Suprapubic skin (tissue), 4 donors: ENCODE measurements around the gene SERPINB10. TPM values are rescaled to one million over a fixed set of nuclear protein-coding genes. Genes with fewer than 3 reads are reported as not detected.

Experiments
- DNase-seq, 2 donors: peaks; one replicate each; pipeline ENCODE4 v3.0.0-alpha.2; 2019; ENCODE audit warnings: low spot score in 2 of 2
- H3K27ac ChIP-seq: fragments of 200-600 bp; sonication (generic); one replicate; pipeline ENCODE4 v1.5.1; 2019
- H3K27me3 ChIP-seq: fragments of 200-600 bp; sonication (generic); one replicate; pipeline ENCODE4 v1.5.1; 2019
- H3K36me3 ChIP-seq: fragments of 200-600 bp; sonication (generic); one replicate; pipeline ENCODE4 v1.5.1; 2019
- H3K4me1 ChIP-seq: fragments of 200-600 bp; sonication (generic); one replicate; pipeline ENCODE4 v1.5.1; 2019
- H3K4me3 ChIP-seq: fragments of 200-600 bp; sonication (generic); one replicate; pipeline ENCODE4 v1.5.1; 2019; ENCODE audit warnings: mild to moderate bottlenecking
- H3K9me3 ChIP-seq: fragments of 200-600 bp; sonication (generic); one replicate; pipeline ENCODE4 v1.5.1; 2019
- CTCF ChIP-seq, 2 donors: fragments of 200-600 bp in 1 of 2; fragments of 450-650 bp in 1 of 2; sonication (generic) in 1 of 2; IDR thresholded peaks; one replicate each; pipeline ENCODE4 v1.5.1; 2016 to 2019; ENCODE audit warnings: antibody characterized with exemption in 2 of 2, mild to moderate bottlenecking in 1 of 2, moderate library complexity in 1 of 2
- EP300 ChIP-seq: sonication (generic); formaldehyde crosslinking; IDR thresholded peaks from one replicate; pipeline ENCODE4 v1.6.1; 2017; ENCODE audit warnings: antibody characterized with exemption
- POLR2A ChIP-seq, 2 donors: fragments of 450-650 bp; IDR thresholded peaks; one replicate each; pipeline ENCODE4 v1.6.1; 2017; ENCODE audit warnings: antibody characterized with exemption in 2 of 2, mild to moderate bottlenecking in 2 of 2, moderate library complexity in 2 of 2
- POLR2AphosphoS5 ChIP-seq, 3 donors: sonication (generic); formaldehyde crosslinking; IDR thresholded peaks; one replicate each; pipeline ENCODE4 v1.6.1; 2017; ENCODE audit warnings: antibody characterized with exemption in 3 of 3
- WGBS: methylation state at CpG from one replicate; pipeline ENCODE4 v1.1.5; 2018; 5-methylcytosine and 5-hydroxymethylcytosine counted together
- total RNA-seq, 4 donors: library from RNA; depleted of rRNA; stranded (reverse); fragments of >200 nt; gene quantifications; one replicate each; pipeline ENCODE4 v1.1.0, GENCODE V29; 2016

Gene SERPINB10
- total RNA-seq, 4 donors from 2014 or later = 0.21 to 1.9 (median 1.0) TPM; not detected in 1

- WGBS = 53% methylated on average over 13 of the region's 13 CpGs
- H3K4me3 ChIP-seq = peak overlapping the region; percentile 89
Measured at GRCh38 chr18:63971320-63972001, 63.7 kb downstream of the SERPINB10 start.

GRCh38 chr18:63972002-63972376 is 64.2 kb downstream of the SERPINB10 start:
- Histone ChIP-seq H3K4me1 (peaks cover 24% of the 10 kb centered on the region), H3K36me3 (no peaks in the 10 kb centered on the region)
- 80% methylated on average over 5 of the region's 5 CpGs for WGBS

More at GRCh38 chr18:63971320-63972001, 63.7 kb downstream of the SERPINB10 start:
- no peak for DNase-seq
- Histone ChIP-seq H3K4me1 (peaks cover 24% of the 10 kb centered on the region), H3K27ac (peak overlapping the region; percentile 100), H3K36me3 (no peaks in the 10 kb centered on the region), H3K27me3 (no peaks in the 10 kb centered on the region), H3K9me3 (no peaks in the 10 kb centered on the region)
- TF ChIP-seq CTCF (IDR thresholded peaks at IDR 0.05) (no peak), POLR2A (IDR thresholded peaks at IDR 0.05) (no peak), POLR2AphosphoS5 (IDR thresholded peaks at IDR 0.05) (no peak), EP300 (no peak)

GRCh38 chr18:63974991-63975390 is 67.2 kb downstream of the SERPINB10 start:
- peaks cover 20% of the 10 kb centered on the region for H3K4me1 ChIP-seq
- H3K9me3 ChIP-seq = no peaks in the 10 kb centered on the region
- DNase-seq = no peak
- H3K4me3 ChIP-seq = no peak overlapping the region
- 44% methylated on average over 2 of the region's 2 CpGs for WGBS
- no peak overlapping the region for H3K27ac ChIP-seq
- no peaks in the 10 kb centered on the region for H3K27me3 ChIP-seq
- no peaks in the 10 kb centered on the region for H3K36me3 ChIP-seq
- TF ChIP-seq EP300 (no peak), POLR2AphosphoS5 (IDR thresholded peaks at IDR 0.05) (no peak), CTCF (IDR thresholded peaks at IDR 0.05) (no peak), POLR2A (IDR thresholded peaks at IDR 0.05) (no peak)

More at GRCh38 chr18:63972002-63972376, 64.2 kb downstream of the SERPINB10 start:
- TF ChIP-seq POLR2AphosphoS5 (IDR thresholded peaks at IDR 0.05) = no peak
- no peak for TF ChIP-seq CTCF (IDR thresholded peaks at IDR 0.05)
- TF ChIP-seq POLR2A (IDR thresholded peaks at IDR 0.05) = no peak
- no peak for TF ChIP-seq EP300
- no peak overlapping the region for H3K27ac ChIP-seq
- H3K4me3 ChIP-seq = no peak overlapping the region
- no peaks in the 10 kb centered on the region for H3K27me3 ChIP-seq
- no peaks in the 10 kb centered on the region for H3K9me3 ChIP-seq
- no peak for DNase-seq

GRCh38 chr18:63975628-63976027 is 67.9 kb downstream of the SERPINB10 start:
- H3K27ac ChIP-seq = no peak overlapping the region
- DNase-seq = no peak
- H3K36me3 ChIP-seq = no peaks in the 10 kb centered on the region
- peaks cover 26% of the 10 kb centered on the region for H3K4me1 ChIP-seq
- 68% methylated on average over 3 of the region's 3 CpGs for WGBS
- H3K27me3 ChIP-seq = no peaks in the 10 kb centered on the region
- no peaks in the 10 kb centered on the region for H3K9me3 ChIP-seq
- TF ChIP-seq POLR2A (IDR thresholded peaks at IDR 0.05) = no peak
- TF ChIP-seq CTCF (IDR thresholded peaks at IDR 0.05) = no peak
- TF ChIP-seq EP300 = no peak
- TF ChIP-seq POLR2AphosphoS5 (IDR thresholded peaks at IDR 0.05) = no peak
- no peak overlapping the region for H3K4me3 ChIP-seq

GRCh38 chr18:63977040-63977439 is 69.3 kb downstream of the SERPINB10 start:
- Histone ChIP-seq H3K9me3 (no peaks in the 10 kb centered on the region), H3K27ac (no peak overlapping the region), H3K4me1 (peaks cover 24% of the 10 kb centered on the region), H3K4me3 (no peak overlapping the region), H3K27me3 (no peaks in the 10 kb centered on the region), H3K36me3 (peaks cover 12% of the 10 kb centered on the region)
- TF ChIP-seq EP300 = no peak
- 90% methylated on average over 3 of the region's 3 CpGs for WGBS
- no peak for DNase-seq
